PC-9 (cell line): ENCODE data around the gene MRPL40.

ENCODE experiments used
- CTCF ChIP-seq: fragments of 200-600 bp; sonication (generic); conservative IDR thresholded peaks from 2 replicates; pipeline ENCODE4 v1.6.1; 2017; ENCODE audit warnings: mixed run types, antibody characterized with exemption, mild to moderate bottlenecking, moderate library complexity
- EZH2 ChIP-seq: fragments of 200-600 bp; sonication (generic); IDR thresholded peaks from 2 replicates; pipeline ENCODE4 v1.8.0; 2017; ENCODE audit warnings: antibody characterized with exemption, low read depth

- TF ChIP-seq CTCF (no peak), EZH2 (no peak)
These were observed 39.2 kb downstream of the MRPL40 start for GRCh38 chr22:19471572-19471971.
